Heart left ventricle (tissue), 16 donors: ENCODE results near the gene SLC25A21. TPM values are rescaled to one million over a fixed set of nuclear protein-coding genes. Genes with fewer than 3 reads are reported as not detected.
A peak's percentile ranks its signal among the peaks of the same experiment; 100 is the strongest.

Experiments used
- ATAC-seq, 4 donors: fragments of 200-7000 bp; cut with Tn5 transposase; one replicate each; pipeline ENCODE4 v1.9.1; 2020 to 2022; ENCODE audit warnings: moderate library complexity in 4 of 4, mild to moderate bottlenecking in 3 of 4, moderate number of reproducible peaks in 1 of 4
- DNase-seq, 5 donors: peaks; one replicate each; pipeline ENCODE4 v3.0.0-alpha.2; 2020
- H3K27ac ChIP-seq, 12 donors: fragments of 200-600 bp; sonication (generic) in 4 of 12; one replicate each; pipeline versions ENCODE4 v1.5.0 to v1.8.0; 2016 to 2022; ENCODE audit warnings: mild to moderate bottlenecking in 2 of 12
- H3K27me3 ChIP-seq, 9 donors: fragments of 200-600 bp; sonication (generic) in 2 of 9; one replicate each; pipeline versions ENCODE4 v1.5.1 to v1.8.0; 2016 to 2022; ENCODE audit warnings: mild to moderate bottlenecking in 3 of 9
- H3K36me3 ChIP-seq, 9 donors: fragments of 200-600 bp; sonication (generic) in 2 of 9; one replicate each; pipeline versions ENCODE4 v1.5.0 to v1.8.0; 2018 to 2022; ENCODE audit warnings: mild to moderate bottlenecking in 2 of 9
- H3K4me1 ChIP-seq, 12 donors: fragments of 200-600 bp; sonication (generic) in 4 of 12; one replicate each; pipeline versions ENCODE4 v1.5.0 to v1.8.0; 2016 to 2022; ENCODE audit warnings: mild to moderate bottlenecking in 3 of 12
- H3K4me3 ChIP-seq, 12 donors: fragments of 200-600 bp; sonication (generic) in 4 of 12; one replicate each; pipeline versions ENCODE4 v1.5.0 to v1.8.0; 2017 to 2022; ENCODE audit warnings: mild to moderate bottlenecking in 9 of 12, moderate library complexity in 4 of 12
- H3K9me3 ChIP-seq, 12 donors: fragments of 200-600 bp; sonication (generic) in 4 of 12; one replicate each; pipeline versions ENCODE4 v1.5.0 to v1.8.0; 2016 to 2022; ENCODE audit warnings: mild to moderate bottlenecking in 1 of 12
- CTCF ChIP-seq, 12 donors: fragments of 200-600 bp; sonication (generic) in 4 of 12; IDR thresholded peaks; one replicate each; pipeline versions ENCODE4 v1.5.0 to v1.8.0; 2018 to 2022; ENCODE audit warnings: antibody characterized with exemption in 12 of 12, mild to moderate bottlenecking in 5 of 12
- POLR2A ChIP-seq, 2 donors: fragments of 450-650 bp; IDR thresholded peaks; one replicate each; pipeline ENCODE4 v1.6.1; 2017; ENCODE audit warnings: antibody characterized with exemption in 2 of 2, mild to moderate bottlenecking in 2 of 2, moderate library complexity in 2 of 2
- WGBS, 4 donors: extraction: QIAGEN DNeasy Blood & Tissue Kit in 2 of 4; methylation state at CpG; one replicate each; pipeline versions ENCODE4 v1.1.5 to v1.1.7; 2013 to 2018; 5-methylcytosine and 5-hydroxymethylcytosine counted together
- intact Hi-C, 10 donors: fragments of 100-400 bp; cut with DNase I; formaldehyde crosslinking; loops; one replicate each; pipeline versions ENCODE4 v1.11.1 to v1.14.2; 2022
- polyA plus RNA-seq, 2 donors: library from polyadenylated mRNA; stranded (reverse); fragments of 200-250 nt; gene quantifications; one replicate each; pipeline ENCODE4 v1.2.3, GENCODE V29; 2013
- total RNA-seq, 9 donors: library from RNA; depleted of rRNA in 2 of 9; stranded (reverse); fragments of >200 nt in 2 of 9; fragmentation: NEBNext Ultra II Directional in 3 of 9; extraction: Animal tissue kit (Norgen Biotek cat#: 25700) in 3 of 9; gene quantifications; one replicate each; pipeline versions ENCODE4 v1.1.0 to v1.2.4, GENCODE V29; 2016 to 2023
- donor health status: ischemic (EF 13 %, LVEDD 7.1; RV severe dilation, severe dysfunction).
- donor health status: healthy with polysubstance abuse.
- donor health status: DM: no; HTN: yes; CAD: no.
- donor health status: DM: no; HTN: no; CAD: no.
- donor health status: ischemic (EF 25% LVEDD 6.9; RV normal size, moderate dysfunction).
- donor health status: ischemic (EF 25% LVEDD 5.7; RV mildly dilated, moderate dysfunction).
- donor health status: healthy.
- donor health status: DM: yes; HTN: yes; CAD: no.
- donor health status: ischemic (EF 35%, LVEDD 5.7; RV mildly dilated, moderate dysfunction).
- donor health status: nonischemic (EF 11% LVEDD 7.7; RV severe dilation, severe dysfunction).
- donor health status: DM: yes; HTN: yes; CAD: no.
- donor health status: PGD.
- donor health status: ischemic (EF 29% LVEDD 5.4; RV normal size, mild dysfunction).
- donor health status: nonischemic (EF 23%, LVEDD 6.1; RV moderate dilation, normal function).

SLC25A21 gene
- total and polyA plus RNA-seq, 11 donors = 0.12 to 1.6 (median 0.24) TPM; not detected in 1

GRCh38 chr14:37118673-37119366 is 53.6 kb downstream of the SLC25A21 start:
- H3K27ac ChIP-seq = no peak overlapping the region
- peaks cover 0 to 3% (median 0%) of the 10 kb centered on the region in 9 donors for H3K27me3 ChIP-seq
- WGBS, 4 donors = 70 to 79% (median 75%) methylated on average over 4 of the region's 4 CpGs
- H3K9me3 ChIP-seq = peaks cover 0 to 13% (median 0%) of the 10 kb centered on the region in 12 donors
- no peaks in the 10 kb centered on the region for H3K4me1 ChIP-seq
- no peak for TF ChIP-seq POLR2A (IDR thresholded peaks at IDR 0.05)
- TF ChIP-seq CTCF (IDR thresholded peaks at IDR 0.05) = no peak
- ATAC-seq (no peak), DNase-seq (no peak)
- H3K36me3 ChIP-seq = no peaks in the 10 kb centered on the region
- H3K4me3 ChIP-seq = no peak overlapping the region
- intact Hi-C loops = no loop called here

- H3K4me1 ChIP-seq = no peaks in the 10 kb centered on the region
- no peak overlapping the region for H3K27ac ChIP-seq
- ATAC-seq (no peak), DNase-seq (no peak)
- no peak overlapping the region for H3K4me3 ChIP-seq
- WGBS, 4 donors = 80 to 82% (median 80%) methylated on average over 5 of the region's 5 CpGs
- no peaks in the 10 kb centered on the region for H3K36me3 ChIP-seq
- intact Hi-C loops = no loop called here
- H3K27me3 ChIP-seq = peaks cover 0 to 3% (median 0%) of the 10 kb centered on the region in 9 donors
- peaks cover 0 to 13% (median 0%) of the 10 kb centered on the region in 12 donors for H3K9me3 ChIP-seq
- TF ChIP-seq CTCF (IDR thresholded peaks at IDR 0.05) = peak in 2 of 12 donors; percentile 6 to 10
- no peak for TF ChIP-seq POLR2A (IDR thresholded peaks at IDR 0.05)
Measured at GRCh38 chr14:37116933-37117849, 55.2 kb downstream of the SLC25A21 start.

- no peak overlapping the region for H3K27ac ChIP-seq
- peaks cover 0 to 3% (median 0%) of the 10 kb centered on the region in 9 donors for H3K27me3 ChIP-seq
- no peak for ATAC-seq
- intact Hi-C loops = no loop called here
- H3K9me3 ChIP-seq = peaks cover 0 to 13% (median 0%) of the 10 kb centered on the region in 12 donors
- WGBS, 4 donors = 84 to 90% (median 88%) methylated on average over 1 of the region's 1 CpG
- no peak overlapping the region for H3K4me3 ChIP-seq
- DNase-seq = no peak
- no peak for TF ChIP-seq CTCF (IDR thresholded peaks at IDR 0.05)
- no peak for TF ChIP-seq POLR2A (IDR thresholded peaks at IDR 0.05)
- H3K36me3 ChIP-seq = no peaks in the 10 kb centered on the region
- H3K4me1 ChIP-seq = no peaks in the 10 kb centered on the region
Measured at GRCh38 chr14:37115406-37115805, 57.0 kb downstream of the SLC25A21 start.

GRCh38 chr14:37114559-37114958 is 57.8 kb downstream of the SLC25A21 start:
- peaks cover 0 to 3% (median 0%) of the 10 kb centered on the region in 9 donors for H3K27me3 ChIP-seq
- no peaks in the 10 kb centered on the region for H3K36me3 ChIP-seq
- no peak overlapping the region for H3K4me3 ChIP-seq
- DNase-seq = no peak
- no peak for ATAC-seq
- 71 to 85% (median 82%) methylated on average over 3 of the region's 3 CpGs for WGBS, 4 donors
- intact Hi-C loops = no loop called here
- H3K4me1 ChIP-seq = no peaks in the 10 kb centered on the region
- H3K9me3 ChIP-seq = peaks cover 0 to 13% (median 0%) of the 10 kb centered on the region in 12 donors
- H3K27ac ChIP-seq = no peak overlapping the region
- TF ChIP-seq CTCF (IDR thresholded peaks at IDR 0.05) = no peak
- no peak for TF ChIP-seq POLR2A (IDR thresholded peaks at IDR 0.05)
